ENCODE data around the gene PFAS. TPM values are rescaled to one million over a fixed set of nuclear protein-coding genes. Genes with fewer than 3 reads are reported as not detected.
"Not testable (repeated sequence)": the region's sequence is repeated elsewhere in the genome, so short reads cannot be mapped to it uniquely, and the experiment has no call there.

The PFAS gene
- total RNA-seq, 4 donors from 2014 or later = 2.6 to 8.4 (median 6.5) TPM

- Histone ChIP-seq H3K36me3 (no peaks in the 10 kb centered on the region), H3K27ac (peak overlapping the region; percentile 53 to 75 (median 74)), H3K9me3 (no peaks in the 10 kb centered on the region), H3K27me3 (no peaks in the 10 kb centered on the region), H3K4me1 (peaks cover 6 to 14% of the 10 kb centered on the region in 2 donors), H3K4me3 (peak overlapping the region; percentile 61 to 75 (median 68))
- intact Hi-C loops (cut with DNase I; ENCODE audit: low total_unique reads) (no loop called here), in situ Hi-C loops (cut with MboI; ENCODE audit: low sequenced_read_pairs in 4 of 4) (no loop called here)
- no peak for ATAC-seq
- DNase-seq = no peak
- no peak for TF ChIP-seq POLR2A (IDR thresholded peaks at IDR 0.05)
- no peak for TF ChIP-seq CTCF (IDR thresholded peaks at IDR 0.05 in 4 of 5, conservative IDR thresholded peaks at IDR 0.05 in 1 of 5)
These were observed 38.2 kb upstream of the PFAS start for GRCh38 chr17:8210761-8211458.

GRCh38 chr17:8212312-8213180 is 36.5 kb upstream of the PFAS start:
- no peak for DNase-seq
- Histone ChIP-seq H3K27ac (no peak overlapping the region), H3K36me3 (no peaks in the 10 kb centered on the region), H3K9me3 (no peaks in the 10 kb centered on the region), H3K4me1 (peaks cover 6 to 14% of the 10 kb centered on the region in 2 donors), H3K27me3 (no peaks in the 10 kb centered on the region), H3K4me3 (no peak overlapping the region)
- TF ChIP-seq CTCF (IDR thresholded peaks at IDR 0.05 in 4 of 5, conservative IDR thresholded peaks at IDR 0.05 in 1 of 5) = no peak
- TF ChIP-seq POLR2A (IDR thresholded peaks at IDR 0.05) = no peak
- intact Hi-C loops (cut with DNase I; ENCODE audit: low total_unique reads) (no loop called here), in situ Hi-C loops (cut with MboI; ENCODE audit: low sequenced_read_pairs in 4 of 4) (no loop called here)
- no peak for ATAC-seq

- H3K36me3 ChIP-seq; intact Hi-C loops (cut with DNase I; ENCODE audit: low total_unique reads); in situ Hi-C loops (cut with MboI; ENCODE audit: low sequenced_read_pairs in 4 of 4); DNase-seq; H3K27me3 ChIP-seq; ATAC-seq; H3K4me3 ChIP-seq; H3K27ac ChIP-seq; H3K9me3 ChIP-seq: not testable (repeated sequence)
- H3K4me1 ChIP-seq = peaks cover 6 to 14% of the 10 kb centered on the region in 2 donors
These were observed 35.1 kb upstream of the PFAS start for GRCh38 chr17:8214000-8214399.

GRCh38 chr17:8220783-8221662 is 28.1 kb upstream of the PFAS start:
- ATAC-seq = peak; percentile 64 to 67
- H3K4me1 ChIP-seq = peaks cover 11 to 13% of the 10 kb centered on the region in 2 donors
- no peaks in the 10 kb centered on the region for H3K9me3 ChIP-seq
- TF ChIP-seq POLR2A (IDR thresholded peaks at IDR 0.05) (peak; percentile 10 to 32), CTCF (IDR thresholded peaks at IDR 0.05 in 4 of 5, conservative IDR thresholded peaks at IDR 0.05 in 1 of 5) (no peak)
- peak; percentile 78 to 88 for DNase-seq
- no peaks in the 10 kb centered on the region for H3K27me3 ChIP-seq
- peak overlapping the region; percentile 64 to 91 (median 67) for H3K4me3 ChIP-seq
- intact Hi-C loops (cut with DNase I; ENCODE audit: low total_unique reads) (loop anchor here (1.0 to 5.0 kb wide), 2 partner anchors 155 to 216 kb away; partner anchors contain the start of genes KRABD2 and NDEL1), in situ Hi-C loops (cut with MboI; ENCODE audit: low sequenced_read_pairs in 4 of 4) (loop anchor here in 2 of 4 donors (5.0 to 10.0 kb wide), 2 partner anchors 34 to 74 kb away; partner anchors contain the start of gene SLC25A35 (in 1 of the 2))
- H3K27ac ChIP-seq = peak overlapping the region; percentile 89 to 99 (median 94)
- H3K36me3 ChIP-seq = no peaks in the 10 kb centered on the region
